ENCODE data around the gene MRGPRE.

DNA sequence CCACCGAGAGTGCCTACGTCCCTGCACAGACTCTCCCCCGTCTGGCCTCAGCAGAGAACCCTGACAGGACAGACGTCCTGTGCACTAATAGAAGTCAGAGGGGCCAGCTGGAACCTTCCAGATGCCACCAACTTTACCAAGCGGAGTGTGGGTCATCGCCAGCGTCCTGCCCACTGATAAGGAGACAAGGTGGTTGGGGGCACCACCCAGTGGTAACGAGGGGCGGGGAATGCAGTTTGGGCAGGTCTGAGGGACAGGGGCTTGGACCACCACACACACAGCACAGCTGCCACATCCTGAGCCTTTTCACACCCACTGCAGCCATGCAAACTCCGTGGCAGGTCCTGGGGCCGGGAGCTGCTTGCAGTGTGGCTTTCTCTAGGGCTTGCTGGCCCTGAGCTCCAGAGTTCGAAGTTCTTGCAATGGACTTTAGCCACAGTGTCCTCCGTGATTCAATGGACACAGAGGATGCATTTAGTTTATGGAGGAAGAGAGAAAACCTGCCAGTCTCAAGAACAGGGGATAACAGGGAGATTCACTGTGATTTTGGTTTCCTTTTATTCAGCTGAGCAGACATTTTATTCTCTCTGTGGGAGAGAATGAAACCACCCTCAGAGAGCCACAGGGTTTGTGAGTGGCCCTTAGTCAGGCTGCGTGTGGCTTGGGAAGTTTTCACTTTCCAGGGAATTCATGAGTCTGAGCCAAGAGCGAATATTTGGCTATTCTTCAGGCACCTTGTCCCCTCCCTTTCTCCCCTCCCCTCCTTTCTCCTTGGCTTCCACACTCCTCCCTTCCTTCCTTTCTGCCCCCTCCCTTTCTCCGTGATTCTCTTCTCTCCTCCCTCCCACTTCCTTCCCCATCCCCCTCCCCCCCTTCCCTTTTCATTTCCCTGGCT lies 26.7 kb downstream of the MRGPRE start:
- TF ChIP-seq FOXM1 (IDR thresholded peaks at IDR 0.05; ENCODE audit: borderline replicate concordance) (no peak), NFRKB (IDR thresholded peaks at IDR 0.05) (no peak), ZNF384 (IDR thresholded peaks at IDR 0.05) (no peak), SP1 (IDR thresholded peaks at IDR 0.05) (no peak), CTBP1 (IDR thresholded peaks at IDR 0.05; ENCODE audit: borderline replicate concordance) (no peak), SUZ12 (IDR thresholded peaks at IDR 0.05) (no peak), BHLHE40 (IDR thresholded peaks at IDR 0.05; ENCODE audit: borderline replicate concordance) (no peak), TARDBP (IDR thresholded peaks at IDR 0.05) (no peak), FOXA1 (IDR thresholded peaks at IDR 0.05) (no peak), ELF4 (IDR thresholded peaks at IDR 0.05) (no peak), HDGF (IDR thresholded peaks at IDR 0.05; ENCODE audit: borderline replicate concordance) (no peak), LEF1 (IDR thresholded peaks at IDR 0.05; ENCODE audit: borderline replicate concordance) (no peak)

All from HEK293T (cell line).